Stimulated activated CD8-positive, alpha-beta memory T cell treated with anti-CD3 and anti-CD28 coated beads, Interleukin-4, amount 100 ng/mL, for 4 hours (primary cell): ENCODE results near the gene HMGCS2.

Source experiments
- DNase-seq, 2 donors: peaks; one replicate each; pipeline ENCODE4 v3.0.0-alpha.2; 2020; ENCODE audit warnings: low read depth in 2 of 2, low spot score in 1 of 2

HMGCS2 gene

DNA sequence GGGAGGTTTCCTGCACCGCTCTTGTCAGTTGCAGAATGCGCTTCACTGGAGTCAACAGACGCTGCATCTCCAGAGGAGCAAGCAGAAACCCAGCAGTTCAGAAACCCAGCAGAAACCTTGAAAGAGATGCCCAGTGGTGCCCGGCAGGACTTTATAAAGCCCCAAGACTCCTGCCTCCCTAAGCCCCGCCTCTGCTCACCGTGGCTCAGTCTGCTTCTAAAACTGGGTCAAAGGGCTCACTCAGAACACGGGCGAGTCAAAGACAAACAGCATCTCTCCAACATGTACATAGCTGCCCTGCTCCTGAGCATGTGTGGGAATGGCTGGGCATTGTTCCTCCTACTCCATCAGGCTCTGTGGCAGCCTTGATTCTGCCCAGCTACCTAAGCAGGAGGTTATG is at the start of gene HMGCS2:
TSS of gene HMGCS2 (minus strand) at position 128 of the 400 bp plus-strand sequence. CDS start at position 67, 61 bp downstream.
- DNase-seq, result no peak

DNA sequence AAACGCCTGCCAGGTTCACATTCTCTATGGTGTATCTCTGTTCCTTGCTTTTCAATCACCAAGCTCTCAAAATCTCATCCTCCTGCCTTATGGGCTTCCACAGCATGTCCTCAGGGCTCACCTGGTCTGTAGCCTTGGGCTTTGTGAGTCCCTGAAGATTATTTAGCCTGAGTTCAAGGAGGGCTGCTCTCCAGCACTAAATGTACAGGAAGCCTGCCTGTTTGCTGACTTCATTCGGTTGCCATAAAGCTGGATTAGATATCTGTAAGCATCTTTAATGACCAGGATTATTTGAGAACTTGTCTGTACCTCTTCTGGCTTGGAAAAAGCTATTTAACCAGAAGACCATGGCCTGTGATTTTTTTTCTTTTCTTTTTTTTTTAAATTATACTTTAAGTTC is 49.5 kb upstream of the HMGCS2 start:
- DNase-seq, result no peak

DNA sequence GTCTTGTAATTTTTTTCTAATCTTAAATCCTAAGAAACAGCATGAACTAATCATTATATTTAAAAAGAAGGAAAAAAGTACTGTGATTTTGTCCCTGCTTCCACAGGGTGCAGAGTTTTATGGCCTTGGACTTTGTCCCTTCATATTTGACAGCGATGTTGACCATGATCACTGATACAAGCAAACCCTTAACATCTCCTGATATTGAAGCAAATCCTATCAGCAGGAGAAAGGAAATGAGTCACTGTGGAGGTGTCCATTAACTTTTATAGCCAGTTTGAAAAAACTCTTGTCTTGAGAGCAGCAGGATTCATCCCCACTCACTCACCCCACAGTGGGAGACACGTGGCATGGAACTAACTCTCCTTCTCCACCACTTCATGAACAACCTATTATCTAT is 47.7 kb upstream of the HMGCS2 start:
- DNase-seq, result no peak

DNA sequence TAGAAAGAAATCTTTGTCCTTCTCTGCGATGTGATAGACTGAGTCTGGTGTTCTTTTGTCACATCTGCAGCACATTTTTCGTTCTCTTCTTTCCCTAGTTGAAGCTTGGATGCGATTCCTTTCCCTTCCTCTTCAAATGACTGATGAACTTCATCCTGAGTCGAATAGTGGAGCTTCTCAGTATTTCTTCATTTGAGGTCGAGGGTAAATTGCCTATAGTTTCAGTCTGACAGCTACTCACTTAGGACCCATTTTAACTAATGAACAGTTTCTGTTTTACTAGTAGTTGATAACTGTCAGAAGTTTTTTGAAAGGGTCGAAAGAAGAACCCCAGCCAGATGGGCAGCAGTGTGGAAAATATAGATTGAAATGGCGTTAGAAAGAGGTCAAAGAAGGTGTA is 47.2 kb upstream of the HMGCS2 start:
- DNase-seq, result no peak

DNA sequence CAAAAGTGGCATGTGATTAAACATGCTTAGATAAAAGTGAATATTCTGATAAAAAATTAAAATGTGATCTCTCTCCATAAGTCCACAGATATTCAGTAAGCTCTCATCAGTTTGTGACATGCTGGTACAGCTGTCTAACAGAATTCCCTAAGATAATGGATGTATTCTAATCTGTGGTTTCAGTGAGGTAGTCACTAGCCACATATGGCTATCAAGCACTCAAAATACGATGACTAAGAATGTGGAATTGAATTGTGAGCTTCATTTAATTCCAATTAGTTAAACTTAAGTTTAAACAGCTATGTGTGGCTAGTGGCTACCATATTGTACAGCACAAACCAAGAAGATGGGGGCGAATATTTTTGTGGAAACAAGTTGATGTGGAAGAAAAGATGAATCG is 46.7 kb upstream of the HMGCS2 start:
- no peak for DNase-seq

DNA sequence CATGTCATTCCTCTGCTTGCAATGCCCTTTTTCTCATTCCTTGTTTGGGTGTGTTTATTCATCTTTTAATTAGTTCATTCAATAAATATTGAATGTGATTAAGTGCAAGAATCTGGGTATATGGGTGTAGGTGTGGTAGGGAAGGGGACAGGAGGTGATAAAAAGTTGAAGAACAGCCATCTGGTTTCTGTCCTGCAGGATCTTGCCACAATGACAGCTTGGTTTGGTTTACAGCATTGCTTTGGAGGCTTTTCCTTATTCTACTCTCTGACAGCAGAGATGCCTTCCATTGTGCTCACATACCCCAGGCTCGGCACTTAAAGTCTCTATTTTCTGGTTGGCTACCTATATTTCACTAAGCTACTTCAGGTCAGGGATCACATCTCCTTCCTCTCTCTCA is 45.6 kb upstream of the HMGCS2 start:
- no peak for DNase-seq

DNA sequence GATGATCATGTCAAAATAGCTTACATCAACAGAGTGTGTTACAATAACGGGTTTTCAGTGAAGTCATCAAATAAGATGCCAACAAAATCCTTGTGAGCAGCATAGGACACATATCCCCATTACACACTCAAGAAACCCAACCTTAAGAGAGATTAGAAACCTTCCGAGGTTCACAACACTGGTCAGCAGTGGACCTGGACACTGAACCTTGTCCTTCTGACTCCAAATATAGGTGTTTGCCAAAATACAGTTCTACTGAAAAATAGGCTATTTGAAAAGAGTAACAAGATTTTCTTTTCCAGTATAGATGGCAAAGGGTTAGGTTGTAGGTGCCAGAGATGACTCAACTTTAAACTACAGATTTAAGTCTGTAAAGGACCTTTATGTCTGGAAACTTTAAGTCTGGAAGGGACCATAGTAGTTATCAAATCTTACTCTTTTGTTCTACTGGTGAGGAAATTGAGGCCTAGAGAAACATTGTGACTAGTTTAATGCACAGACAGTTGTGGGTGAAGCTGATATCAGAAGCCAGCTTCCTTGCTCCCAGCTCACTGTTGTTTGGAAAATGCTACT is 43.4 kb upstream of the HMGCS2 start:
- DNase-seq, result no peak

DNA sequence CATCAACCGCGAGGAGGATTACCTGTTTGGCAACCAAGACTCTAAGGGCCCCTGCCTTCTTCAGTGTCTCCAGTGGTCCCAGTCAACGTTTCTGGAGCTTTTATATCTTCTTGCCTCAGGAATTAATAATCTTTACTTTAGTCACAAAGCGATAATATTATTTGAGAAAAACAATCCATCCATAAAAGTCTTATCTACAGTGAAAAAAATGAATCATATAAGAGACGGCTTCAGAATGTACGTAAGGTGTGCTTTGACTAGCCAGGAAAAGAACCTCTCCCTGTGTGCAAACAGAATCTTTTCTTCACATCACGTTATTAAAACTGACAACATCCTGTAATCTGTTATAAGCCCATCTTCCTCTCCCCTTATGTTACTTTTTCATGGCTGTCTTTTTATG is 42.7 kb upstream of the HMGCS2 start, which contains the start of gene REG4:
TSS of gene REG4 (minus strand) at position 74 of the 400 bp plus-strand sequence. CDS start 2,691 bp downstream, outside the sequence.
- DNase-seq, result no peak

DNA sequence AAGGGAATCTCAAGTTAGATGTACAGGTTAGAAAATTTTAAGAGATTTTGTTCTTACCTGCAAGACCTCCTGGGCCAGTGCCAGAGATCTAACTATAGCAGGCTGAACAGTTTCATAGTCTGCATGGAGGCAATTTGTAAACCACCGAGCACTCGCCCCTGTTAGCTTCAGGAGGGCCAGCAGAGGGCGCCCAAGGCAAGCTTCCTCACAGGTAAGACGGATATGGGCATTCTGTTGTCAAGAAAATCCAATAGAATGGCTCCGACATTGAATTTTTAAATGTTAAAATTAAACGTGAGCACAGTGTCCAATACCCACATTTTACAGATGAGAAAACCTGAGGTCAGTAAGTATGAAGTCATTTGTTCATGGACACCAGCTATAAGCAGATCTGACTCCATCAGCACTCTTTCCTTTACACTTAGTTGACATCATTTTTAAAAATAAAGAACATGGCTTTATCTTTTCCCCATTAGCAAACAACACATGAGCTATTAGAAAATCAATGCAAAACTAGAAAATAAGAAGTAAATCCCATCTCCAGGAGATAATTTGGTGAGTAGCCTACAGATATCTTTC is 40.4 kb upstream of the HMGCS2 start:
- peak; percentile 33 to 37 for DNase-seq

DNA sequence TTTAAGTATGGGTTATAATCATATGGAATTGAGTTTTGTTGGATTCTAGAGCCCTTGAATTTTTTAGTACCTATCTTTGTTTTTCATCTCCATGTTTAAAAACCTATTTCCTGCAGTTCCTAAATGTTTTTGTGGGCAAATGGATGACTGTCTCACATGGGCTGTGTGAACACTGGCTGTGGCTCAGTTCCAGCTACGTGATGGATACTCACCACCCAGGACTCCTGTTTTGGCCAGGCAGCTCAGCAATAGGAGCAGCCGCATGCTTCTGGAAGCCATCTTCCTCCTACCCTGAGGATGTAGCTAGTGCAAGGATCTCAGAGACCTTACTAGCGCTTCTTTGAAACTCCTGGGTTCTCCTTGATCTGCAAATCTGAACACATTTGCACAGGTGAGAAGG is 39.8 kb upstream of the HMGCS2 start:
- no peak for DNase-seq

DNA sequence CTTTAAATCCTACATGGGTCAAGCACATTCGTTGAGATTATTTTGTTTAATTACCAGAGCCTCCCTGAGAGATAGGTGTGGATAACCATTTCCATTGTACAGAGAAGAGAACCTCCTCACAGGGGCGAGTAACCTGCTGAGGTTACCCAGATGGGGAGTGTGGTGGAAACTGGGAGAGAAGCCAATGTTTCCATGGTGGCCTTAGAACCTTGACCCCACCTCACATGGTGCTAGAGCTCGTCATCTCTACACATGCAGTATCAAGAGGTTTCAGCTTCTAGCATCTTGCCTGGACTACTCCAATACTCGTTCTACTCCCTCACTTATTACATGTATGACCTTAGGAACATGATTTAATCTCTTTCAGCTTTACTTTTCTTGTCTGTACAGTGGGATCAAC is 37.8 kb upstream of the HMGCS2 start:
- DNase-seq, result no peak

DNA sequence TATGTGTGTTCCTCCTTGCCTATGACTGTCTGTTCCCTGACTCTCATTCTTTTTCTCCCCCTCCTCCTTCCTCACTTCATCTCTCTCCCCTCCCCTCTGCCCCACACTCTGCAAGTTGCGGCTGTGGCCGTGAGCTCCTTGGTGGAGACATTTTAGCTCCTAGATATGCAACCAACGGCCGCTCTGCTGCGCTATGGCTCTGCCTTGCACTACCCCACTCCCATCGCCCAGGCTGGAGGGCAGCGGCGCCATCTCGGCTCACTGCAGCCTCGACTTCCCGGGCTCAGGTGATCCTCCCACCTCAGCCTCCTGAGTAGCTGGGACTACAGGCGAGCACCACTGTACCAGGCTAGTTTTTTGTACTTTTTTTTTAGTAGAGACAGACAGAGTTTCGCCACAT is 37.0 kb upstream of the HMGCS2 start:
- no peak for DNase-seq

DNA sequence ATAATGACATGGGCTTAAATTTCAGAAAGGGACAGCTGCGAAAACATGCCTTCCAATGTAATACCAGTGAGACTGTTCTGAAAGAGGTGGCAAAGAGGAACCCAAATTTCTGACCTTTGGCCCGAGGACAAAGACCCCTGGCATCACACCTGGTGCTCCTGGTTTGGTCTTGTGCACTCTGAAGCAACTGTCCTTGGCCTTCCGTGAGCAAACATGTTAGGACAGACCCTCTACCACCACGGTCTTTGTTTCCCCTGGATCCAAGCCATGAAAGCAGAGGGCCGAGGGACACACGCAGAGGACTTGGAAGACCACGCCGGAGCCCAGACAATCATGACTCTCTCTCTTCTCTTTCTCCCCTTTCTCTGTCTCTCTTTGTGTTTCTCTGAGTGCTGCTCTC is 36.5 kb upstream of the HMGCS2 start:
- no peak for DNase-seq

DNA sequence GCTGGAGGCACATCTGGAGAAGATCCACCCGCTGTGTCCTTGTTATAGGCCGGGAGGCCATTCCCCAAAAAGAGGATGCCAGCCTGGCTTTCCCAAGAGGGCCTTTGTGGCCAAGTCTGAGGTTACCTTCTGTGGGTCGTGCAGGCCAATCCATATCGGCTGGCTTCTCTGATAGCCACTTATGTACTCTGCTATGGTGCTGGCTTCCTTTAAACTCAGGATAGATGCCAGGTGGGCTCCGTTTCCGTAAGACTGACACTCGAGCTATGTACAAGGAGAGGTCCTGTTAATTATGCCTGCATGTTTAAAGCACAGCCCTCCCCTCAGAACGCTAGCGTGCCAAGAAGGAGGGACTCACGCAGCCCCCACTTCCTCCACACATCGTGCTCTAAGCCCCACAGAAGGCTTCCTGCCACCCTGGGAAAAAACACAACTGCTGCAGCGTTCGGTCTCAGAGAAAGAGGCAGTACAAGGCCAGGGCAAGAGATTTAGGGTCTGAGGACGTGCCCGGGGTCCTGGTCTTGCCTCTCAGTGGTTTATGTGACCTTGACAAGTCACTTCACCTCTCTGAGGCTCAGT is 31.0 kb upstream of the HMGCS2 start:
- peak in 1 of 2 donors; percentile 1 for DNase-seq

DNA sequence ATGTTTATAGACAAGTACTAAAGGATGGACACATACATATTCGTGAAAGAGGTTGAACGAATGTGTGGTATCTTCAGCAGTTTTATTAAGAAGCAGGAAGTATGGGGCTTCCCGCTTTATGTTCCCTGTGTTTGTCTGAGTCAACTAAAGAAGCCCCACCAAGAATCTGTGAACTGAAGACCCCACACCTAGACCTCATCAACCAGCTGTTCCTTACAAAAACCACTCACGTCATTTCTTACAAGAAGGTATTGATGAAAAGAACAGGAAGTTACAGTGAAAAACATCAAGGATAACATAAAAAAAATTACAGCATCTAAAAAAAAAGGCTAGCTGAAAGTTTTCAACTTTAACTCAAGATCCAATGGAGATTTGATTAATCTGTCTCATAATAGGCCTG is 30.3 kb upstream of the HMGCS2 start:
- DNase-seq, result no peak

DNA sequence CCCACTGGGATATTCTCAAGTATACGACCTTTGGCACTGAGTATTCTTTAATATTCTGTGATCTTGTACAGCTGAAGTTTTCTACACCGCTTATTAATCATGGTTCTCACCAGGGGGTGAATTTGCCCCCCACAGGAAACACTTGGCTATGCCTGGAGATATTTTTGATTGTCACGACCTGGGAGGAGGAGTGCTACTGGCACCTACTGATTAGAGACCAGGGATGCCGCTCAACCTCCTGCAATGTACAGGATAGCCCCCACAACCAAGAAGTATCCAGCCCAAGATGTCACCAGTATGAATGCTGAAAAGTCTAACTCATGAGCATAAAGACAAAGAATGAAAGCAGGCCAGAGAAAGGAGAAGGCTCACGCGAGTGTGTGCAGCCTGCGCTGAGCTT is 28.9 kb upstream of the HMGCS2 start:
- no peak for DNase-seq

DNA sequence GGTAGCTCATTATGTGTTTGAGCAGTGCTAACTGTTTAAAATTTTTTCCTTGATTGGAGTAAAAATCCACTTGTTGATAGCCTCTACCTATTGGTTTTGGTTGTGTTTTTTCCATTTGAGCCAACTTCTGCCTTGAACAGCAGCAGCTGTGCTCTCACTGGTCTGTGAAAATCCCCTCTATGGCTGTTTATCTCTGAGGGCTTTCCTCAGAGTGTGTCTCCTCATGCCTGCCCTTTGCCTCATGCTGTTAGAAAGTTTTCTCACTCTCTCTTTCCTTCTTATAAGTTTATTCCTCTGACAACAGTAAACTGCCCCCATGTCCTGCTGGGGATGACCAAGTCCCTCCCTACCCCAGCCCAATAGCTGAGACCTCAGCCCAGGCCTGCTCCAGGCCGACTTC is 28.5 kb upstream of the HMGCS2 start:
- no peak for DNase-seq

DNA sequence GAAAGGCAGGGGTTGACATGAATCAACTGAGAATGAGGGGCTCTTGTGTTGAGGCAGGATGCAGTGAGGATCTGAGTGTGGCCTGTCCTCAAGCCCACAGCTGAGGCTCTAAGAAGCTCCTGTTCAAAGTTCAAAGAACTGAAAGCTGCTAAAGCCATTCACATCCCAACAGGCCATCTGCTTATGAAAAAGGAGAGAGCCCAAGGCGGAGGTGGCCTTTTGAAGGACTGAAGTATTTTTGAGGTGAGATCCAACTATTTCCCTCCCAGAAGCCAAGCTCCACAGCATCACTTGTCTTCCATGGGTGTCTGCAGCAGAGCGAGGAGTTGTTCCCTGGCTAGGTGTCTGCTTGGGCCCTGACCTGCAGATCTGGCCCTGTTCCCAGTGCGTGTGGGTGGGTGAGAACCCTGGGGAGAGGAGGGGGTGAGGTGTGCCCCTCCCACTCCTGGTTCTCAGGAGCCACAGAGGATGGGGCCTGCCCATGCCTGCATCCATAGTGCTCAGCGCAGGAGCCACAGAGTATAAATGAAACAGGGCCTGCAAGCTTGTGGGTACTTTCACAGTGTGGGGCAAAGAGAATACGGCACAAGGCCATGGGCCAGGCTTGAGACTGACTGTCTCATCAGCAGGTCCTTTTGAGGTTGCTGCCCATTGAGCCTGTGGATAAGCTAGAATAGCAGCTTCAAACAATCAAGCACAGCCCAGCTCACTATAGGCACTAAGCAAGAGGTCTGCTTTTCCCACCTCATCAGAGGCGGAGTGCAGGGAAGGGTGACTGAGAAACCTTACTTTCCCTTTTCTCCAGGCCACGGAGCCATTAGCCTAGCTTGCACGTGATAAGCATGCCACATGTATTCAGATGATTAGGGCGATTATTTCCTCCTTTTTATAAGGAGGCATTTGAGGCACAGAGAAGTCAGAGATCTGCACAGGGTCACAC is 26.8 kb upstream of the HMGCS2 start:
- no peak for DNase-seq

DNA sequence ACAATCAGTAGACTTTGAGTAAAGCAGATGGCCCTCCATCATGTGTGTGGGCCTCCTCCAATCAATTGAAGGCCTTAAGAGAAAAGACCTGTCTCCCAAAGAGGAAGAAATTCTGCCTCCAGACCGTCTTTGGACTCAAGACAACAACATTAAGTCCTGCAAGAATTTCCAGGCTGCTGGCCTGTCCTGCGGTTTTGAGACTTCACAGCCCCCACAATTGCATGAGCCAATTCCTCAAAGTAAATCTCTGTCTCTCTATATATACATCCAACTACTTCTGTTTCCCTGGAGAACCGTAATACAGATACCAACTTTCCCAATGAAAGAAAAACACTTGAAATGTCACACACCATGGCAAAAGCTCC is 26.2 kb upstream of the HMGCS2 start:
- no peak for DNase-seq

DNA sequence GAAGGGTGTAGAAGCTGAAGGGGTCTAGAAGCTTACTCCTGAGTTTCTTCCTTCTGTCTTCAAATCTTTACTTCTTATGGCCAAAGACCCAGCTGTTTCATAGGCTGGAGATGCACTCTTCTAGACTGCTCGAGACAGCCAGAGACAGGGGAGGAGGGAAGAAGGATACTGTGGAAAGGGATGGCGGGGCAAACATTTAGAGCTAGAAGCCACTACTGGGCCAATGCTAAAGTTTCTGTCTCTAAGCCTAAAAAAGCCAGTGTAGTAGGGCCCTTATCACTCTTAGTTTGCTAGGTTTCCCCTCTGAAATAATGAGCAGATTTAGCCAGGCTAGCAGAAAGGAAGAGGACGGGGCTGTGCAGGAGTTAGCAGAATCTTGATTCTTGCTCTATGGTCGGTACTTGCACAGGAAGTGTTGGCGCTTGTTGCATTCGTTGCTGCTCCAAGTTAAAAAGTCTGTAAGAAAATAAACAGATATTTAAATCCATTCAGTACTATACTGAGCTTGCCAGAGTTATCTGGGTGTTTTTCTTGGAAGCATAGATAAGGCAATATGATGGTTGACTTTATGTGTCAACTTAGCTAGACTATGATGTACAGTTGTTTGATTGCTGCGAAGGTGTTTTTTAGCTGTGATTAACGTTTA is 25.6 kb upstream of the HMGCS2 start:
- DNase-seq, result no peak

DNA sequence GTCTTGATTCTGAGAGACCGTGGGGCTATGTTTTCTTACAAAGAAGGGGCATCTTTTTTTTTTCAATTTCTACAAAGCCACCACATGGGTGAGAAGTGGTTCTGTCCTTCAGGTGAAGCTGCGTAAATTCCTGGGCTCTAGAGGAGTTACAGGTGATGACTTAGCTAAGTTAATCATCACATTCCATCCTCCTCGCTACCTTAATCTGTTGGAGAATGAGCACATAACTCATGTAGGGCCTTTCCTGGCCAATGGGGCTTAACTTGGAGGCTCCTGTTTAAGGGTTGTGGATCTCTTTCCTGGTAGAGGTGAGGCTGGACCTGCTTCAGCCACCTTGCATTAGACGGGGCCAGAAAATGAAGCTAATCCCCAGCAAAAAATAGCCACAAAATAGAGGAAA is 22.7 kb upstream of the HMGCS2 start:
- DNase-seq, result no peak
